Right lobe of liver (tissue), 6 donors: ENCODE results near the gene BPIFB4. TPM values are rescaled to one million over a fixed set of nuclear protein-coding genes. Genes with fewer than 3 reads are reported as not detected.

Experiments
- ATAC-seq, 4 donors: fragments of 200-7000 bp; cut with Tn5 transposase; one replicate each; pipeline ENCODE4 v1.9.1; 2020; ENCODE audit warnings: mild to moderate bottlenecking in 4 of 4, moderate library complexity in 4 of 4
- DNase-seq, 3 donors: peaks; one replicate each; pipeline ENCODE4 v3.0.0-alpha.2; 2020
- H3K27ac ChIP-seq, 3 donors: fragments of 200-600 bp; one replicate each; pipeline ENCODE4 v1.8.0; 2022
- H3K27me3 ChIP-seq, 2 donors: fragments of 200-600 bp; one replicate each; pipeline ENCODE4 v1.8.0; 2022
- H3K36me3 ChIP-seq, 4 donors: fragments of 200-600 bp; sonication (generic) in 1 of 4; one replicate each; pipeline versions ENCODE4 v1.5.1 to v1.8.0; 2017 to 2022; ENCODE audit warnings: control low read depth in 1 of 4
- H3K4me1 ChIP-seq, 4 donors: fragments of 200-600 bp; sonication (generic) in 1 of 4; one replicate each; pipeline versions ENCODE4 v1.5.1 to v1.8.0; 2017 to 2022; ENCODE audit warnings: control low read depth in 1 of 4
- H3K4me3 ChIP-seq, 3 donors: fragments of 200-600 bp; one replicate each; pipeline ENCODE4 v1.8.0; 2022
- H3K9me3 ChIP-seq, 4 donors: fragments of 200-600 bp; sonication (generic) in 1 of 4; one replicate each; pipeline versions ENCODE4 v1.5.1 to v1.8.0; 2017 to 2022; ENCODE audit warnings: control low read depth in 1 of 4
- CTCF ChIP-seq, 4 donors: fragments of 200-600 bp in 3 of 4; fragments of 450-650 bp in 1 of 4; IDR thresholded peaks; one replicate each; pipeline versions ENCODE4 v1.5.1 to v1.8.0; 2016 to 2022; ENCODE audit warnings: antibody characterized with exemption in 4 of 4, mild to moderate bottlenecking in 2 of 4
- POLR2A ChIP-seq: fragments of 450-650 bp; IDR thresholded peaks from one replicate; pipeline ENCODE4 v1.6.1; 2017; ENCODE audit warnings: antibody characterized with exemption, mild to moderate bottlenecking
- WGBS: methylation state at CpG from one replicate; pipeline ENCODE4 v1.1.6; 2018; ENCODE audit warnings: low coverage, low lambda C conversion rate; ENCODE audit not compliant: insufficient coverage; ENCODE audit errors: missing lambda C conversion rate; 5-methylcytosine and 5-hydroxymethylcytosine counted together
- intact Hi-C, 2 donors: fragments of 100-400 bp; cut with DNase I; formaldehyde crosslinking; loops; one replicate each; pipeline versions ENCODE4 v1.11.2 to v1.14.1; 2022
- total RNA-seq, 6 experiments: library from RNA; depleted of rRNA in 2 of 6; stranded (reverse); fragments of >200 nt in 2 of 6; fragmentation: NEBNext Ultra II Directional in 3 of 6; extraction: Animal tissue kit (Norgen Biotek cat#: 25700) in 3 of 6; gene quantifications; one replicate each; pipeline versions ENCODE4 v1.1.0 to v1.2.4, GENCODE V29; 2016 to 2023
- donor health status: DM: no; HTN: yes; CAD: no.
- donor health status: DM: no; HTN: no; CAD: no.
- donor health status: DM: no; HTN: no; CAD: no.
- donor health status: DM: no; HTN: yes; CAD: no.
- donor health status: DM: no; HTN: yes; CAD: no.

Gene BPIFB4
- total RNA-seq, 6 experiments from 2014 or later, result not detected

GRCh38 chr20:33067806-33068205, 11.6 kb upstream of the BPIFB4 start:
- H3K36me3 ChIP-seq, result no peaks in the 10 kb centered on the region
- ATAC-seq, result no peak

GRCh38 chr20:33068251-33068939, 11.0 kb upstream of the BPIFB4 start:
- DNase-seq (no peak), ATAC-seq (no peak)
- intact Hi-C loops, result no loop called here
- H3K4me1 ChIP-seq, result no peaks in the 10 kb centered on the region
- H3K27me3 ChIP-seq, result no peaks in the 10 kb centered on the region
- TF ChIP-seq POLR2A, result no peak
- TF ChIP-seq CTCF (IDR thresholded peaks at IDR 0.05), result no peak
- H3K36me3 ChIP-seq, result no peaks in the 10 kb centered on the region
- 83% methylated on average over 6 of the region's 12 CpGs for WGBS
- H3K4me3 ChIP-seq, result no peak overlapping the region
- H3K9me3 ChIP-seq, result no peaks in the 10 kb centered on the region
- no peak overlapping the region for H3K27ac ChIP-seq

More at GRCh38 chr20:33067806-33068205, 11.6 kb upstream of the BPIFB4 start:
- Histone ChIP-seq H3K27ac (no peak overlapping the region), H3K4me3 (no peak overlapping the region), H3K4me1 (no peaks in the 10 kb centered on the region), H3K9me3 (no peaks in the 10 kb centered on the region), H3K27me3 (no peaks in the 10 kb centered on the region)
- no peak for TF ChIP-seq POLR2A
- TF ChIP-seq CTCF (IDR thresholded peaks at IDR 0.05), result no peak
- DNase-seq, result no peak
- 73% methylated on average over 3 of the region's 3 CpGs for WGBS
- intact Hi-C loops, result no loop called here

GRCh38 chr20:33069673-33070072, 9.8 kb upstream of the BPIFB4 start:
- Histone ChIP-seq H3K27ac (no peak overlapping the region), H3K4me3 (no peak overlapping the region), H3K9me3 (no peaks in the 10 kb centered on the region), H3K4me1 (no peaks in the 10 kb centered on the region), H3K27me3 (no peaks in the 10 kb centered on the region), H3K36me3 (no peaks in the 10 kb centered on the region)
- DNase-seq (no peak), ATAC-seq (no peak)
- no peak for TF ChIP-seq POLR2A
- TF ChIP-seq CTCF (IDR thresholded peaks at IDR 0.05), result no peak
- WGBS, result 75% methylated on average over 6 of the region's 9 CpGs
- intact Hi-C loops, result no loop called here

- ATAC-seq, result no peak
- intact Hi-C loops, result no loop called here
- no peaks in the 10 kb centered on the region for H3K27me3 ChIP-seq
- H3K9me3 ChIP-seq, result no peaks in the 10 kb centered on the region
- H3K4me3 ChIP-seq, result no peak overlapping the region
- DNase-seq, result no peak
- TF ChIP-seq POLR2A, result no peak
- TF ChIP-seq CTCF (IDR thresholded peaks at IDR 0.05), result no peak
- H3K27ac ChIP-seq, result no peak overlapping the region
- H3K36me3 ChIP-seq, result no peaks in the 10 kb centered on the region
- 60% methylated on average over 12 of the region's 19 CpGs for WGBS
- H3K4me1 ChIP-seq, result no peaks in the 10 kb centered on the region
Measured at GRCh38 chr20:33070111-33071053, 9.1 kb upstream of the BPIFB4 start.
